ENCODE results near the gene MCM6.
A peak's percentile ranks its signal among the peaks of the same experiment; 100 is the strongest.

Gene MCM6

GRCh38 chr2:135863233-135863632 lies 13.0 kb downstream of the MCM6 start:
- DNase-seq (ENCODE audit: low spot score), result no peak

- DNase-seq (ENCODE audit: low spot score), result no peak
Observed at GRCh38 chr2:135862718-135863117, 13.5 kb downstream of the MCM6 start.

DNA sequence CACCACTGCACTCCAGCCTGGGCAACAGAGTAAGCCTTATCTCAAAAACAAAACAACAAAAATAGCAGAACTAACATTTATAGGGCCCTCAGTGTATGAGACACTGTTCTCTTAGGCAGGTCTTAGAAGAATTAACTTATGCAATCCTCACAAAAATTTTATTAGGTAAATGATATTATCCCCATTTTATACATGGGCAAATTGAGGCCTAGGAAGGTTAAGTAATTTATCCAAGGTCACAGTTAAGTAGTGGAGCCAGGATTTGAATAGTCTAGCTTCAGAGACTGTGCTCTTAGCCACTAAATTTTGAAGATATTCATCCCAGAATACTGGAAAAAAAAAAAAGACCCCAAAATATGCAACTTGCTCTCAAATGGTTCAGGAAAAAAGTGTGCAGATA lies 22.8 kb downstream of the MCM6 start:
- no peak for DNase-seq (ENCODE audit: low spot score)

DNA sequence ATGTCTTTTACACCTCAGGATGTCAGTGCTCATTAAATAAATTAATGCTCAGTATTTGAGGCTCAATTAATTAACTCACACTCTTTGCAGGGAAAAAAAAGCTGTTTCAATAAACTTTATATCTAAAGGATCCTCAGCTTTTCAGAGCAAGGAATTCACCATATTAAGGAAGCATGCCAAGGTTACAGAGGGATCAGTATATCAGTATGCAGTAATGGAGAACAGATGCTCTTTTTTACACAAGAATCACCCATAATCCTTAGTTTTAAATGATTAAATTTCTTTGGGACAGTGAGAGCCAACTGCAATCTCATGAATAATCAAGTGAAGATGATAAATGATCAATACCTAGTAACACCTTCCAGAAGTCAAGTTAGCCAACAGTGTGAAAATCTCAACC lies 24.4 kb downstream of the MCM6 start:
- DNase-seq (ENCODE audit: low spot score), result no peak

DNA sequence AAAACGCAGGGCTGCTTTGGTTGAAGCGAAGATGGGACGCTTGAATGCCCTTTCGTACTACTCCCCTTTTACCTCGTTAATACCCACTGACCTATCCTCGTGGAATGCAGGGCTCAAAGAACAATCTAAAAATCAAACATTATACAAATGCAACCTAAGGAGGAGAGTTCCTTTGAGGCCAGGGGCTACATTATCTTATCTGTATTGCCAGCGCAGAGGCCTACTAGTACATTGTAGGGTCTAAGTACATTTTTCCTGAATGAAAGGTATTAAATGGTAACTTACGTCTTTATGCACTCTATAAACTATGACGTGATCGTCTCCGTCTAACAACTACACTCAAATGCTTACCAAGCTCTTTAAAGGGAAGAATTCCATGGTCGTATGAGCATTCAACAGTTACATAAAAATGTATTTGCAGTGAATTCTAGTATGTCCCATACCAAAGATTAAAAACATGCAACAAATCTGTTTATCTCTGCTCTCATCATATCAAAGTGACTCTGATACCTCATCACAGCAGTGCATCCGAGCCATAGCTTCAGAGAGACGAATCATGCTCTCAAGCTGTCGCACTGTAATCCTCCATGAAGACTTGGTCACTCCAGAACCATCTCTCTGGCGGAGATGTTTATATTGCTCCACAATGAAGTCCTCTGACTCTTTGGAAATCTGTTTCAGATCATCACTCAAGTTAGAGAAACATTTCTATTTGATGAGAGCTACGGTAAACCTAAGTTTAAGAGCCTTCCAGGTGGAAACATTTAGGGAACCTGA lies 25.2 kb downstream of the MCM6 start:
- no peak for DNase-seq (ENCODE audit: low spot score)

GRCh38 chr2:135849087-135849486 lies 27.2 kb downstream of the MCM6 start:
- no peak for DNase-seq (ENCODE audit: low spot score)

GRCh38 chr2:135845997-135846396 lies 30.2 kb downstream of the MCM6 start:
- DNase-seq (ENCODE audit: low spot score), result no peak

DNA sequence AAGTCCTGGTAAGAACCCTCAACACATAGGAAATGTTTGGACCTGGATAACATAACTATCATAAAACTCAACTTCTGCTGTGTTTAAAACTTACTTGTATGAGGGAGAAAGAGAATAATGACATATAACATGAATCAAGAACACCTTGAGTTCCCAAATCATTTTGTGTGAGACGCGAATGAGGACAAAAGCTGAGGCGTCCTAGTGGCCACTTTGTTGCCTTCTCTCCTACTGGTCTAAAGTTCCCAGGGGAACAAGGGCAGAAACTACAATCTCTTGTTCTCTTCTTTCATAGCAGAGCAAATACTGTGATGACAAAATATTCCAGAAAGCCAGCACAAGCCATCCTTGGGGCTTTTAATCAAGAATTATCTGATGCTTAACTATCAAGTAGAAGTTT lies 31.0 kb downstream of the MCM6 start:
- DNase-seq (ENCODE audit: low spot score), result no peak

DNA sequence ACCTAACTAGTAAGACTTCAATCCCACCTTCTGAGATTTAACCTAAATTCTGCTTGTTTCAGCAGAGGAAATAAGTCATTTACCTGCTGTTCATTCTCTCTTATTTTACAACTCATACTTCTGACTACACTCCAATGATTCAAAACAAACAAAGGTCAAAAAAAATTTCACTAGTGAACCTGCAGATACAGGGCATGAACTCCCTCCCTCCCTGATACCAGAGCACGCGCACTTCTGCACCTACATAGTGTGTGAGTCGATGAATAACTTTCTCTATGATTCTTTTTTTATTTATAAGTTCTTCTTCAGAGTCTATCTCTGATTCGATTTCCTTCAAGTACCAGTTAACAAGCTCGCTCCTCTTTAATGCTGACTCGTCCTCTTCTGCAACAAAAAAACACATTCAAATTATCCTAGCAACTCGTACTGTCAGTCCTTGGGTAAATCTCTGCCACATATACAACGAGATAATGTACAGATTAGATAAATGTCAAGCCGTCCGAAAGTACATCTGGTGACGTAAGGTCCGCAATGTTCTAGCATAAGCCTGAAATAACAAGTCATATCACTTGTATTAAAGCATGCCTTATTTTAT lies 31.8 kb downstream of the MCM6 start:
- no peak for DNase-seq (ENCODE audit: low spot score)

- no peak for DNase-seq (ENCODE audit: low spot score)
Observed at GRCh38 chr2:135843671-135844070, 32.6 kb downstream of the MCM6 start.

DNA sequence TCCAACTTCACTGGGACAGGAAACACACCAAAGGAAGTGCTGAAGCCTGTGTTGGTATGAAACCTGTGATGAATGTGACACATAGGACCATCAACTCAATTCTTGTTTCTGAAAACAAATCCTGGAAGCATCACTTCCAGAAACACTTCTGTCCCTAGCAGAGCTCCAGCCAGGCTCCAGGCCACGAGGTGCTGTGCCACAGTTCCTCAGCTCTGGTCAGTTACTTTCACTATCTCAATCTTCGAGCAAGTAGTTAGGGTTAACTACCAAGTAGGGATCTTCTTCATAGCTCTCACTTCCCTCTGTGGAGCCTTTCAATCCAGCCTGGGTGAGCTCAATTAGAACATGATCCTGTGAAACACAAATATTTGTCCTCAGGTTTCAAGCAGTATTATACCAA lies 35.6 kb downstream of the MCM6 start:
- DNase-seq (ENCODE audit: low spot score), result peak; percentile 5

- no peak for DNase-seq (ENCODE audit: low spot score)
Observed at GRCh38 chr2:135839713-135840112, 36.5 kb downstream of the MCM6 start.

DNA sequence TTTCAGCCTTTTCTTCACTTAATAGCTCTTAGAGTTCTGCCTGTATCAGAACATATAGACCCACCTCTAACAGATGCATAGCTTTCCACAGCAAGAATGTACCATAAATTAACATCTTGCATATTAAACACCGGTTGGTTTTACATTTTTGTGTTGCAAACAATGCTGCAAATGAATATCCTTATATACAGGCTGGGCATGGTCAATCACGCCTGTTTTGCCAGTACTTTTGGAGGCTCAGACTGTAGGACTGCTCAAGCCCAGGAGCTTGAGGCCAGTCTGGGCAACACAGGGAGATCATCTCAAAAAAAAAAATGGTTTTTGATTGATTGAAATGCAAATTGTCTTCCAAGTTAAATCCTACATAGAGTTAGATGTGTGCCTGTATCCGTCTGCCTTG lies 37.7 kb downstream of the MCM6 start:
- DNase-seq (ENCODE audit: low spot score), result no peak

GRCh38 chr2:135836596-135837270 lies 39.5 kb downstream of the MCM6 start, which contains the start of gene LCT:
Gene LCT (minus strand): TSS chr2:135837184. CDS start chr2:135837169, 15 bp downstream.
- no peak for DNase-seq (ENCODE audit: low spot score)

DNA sequence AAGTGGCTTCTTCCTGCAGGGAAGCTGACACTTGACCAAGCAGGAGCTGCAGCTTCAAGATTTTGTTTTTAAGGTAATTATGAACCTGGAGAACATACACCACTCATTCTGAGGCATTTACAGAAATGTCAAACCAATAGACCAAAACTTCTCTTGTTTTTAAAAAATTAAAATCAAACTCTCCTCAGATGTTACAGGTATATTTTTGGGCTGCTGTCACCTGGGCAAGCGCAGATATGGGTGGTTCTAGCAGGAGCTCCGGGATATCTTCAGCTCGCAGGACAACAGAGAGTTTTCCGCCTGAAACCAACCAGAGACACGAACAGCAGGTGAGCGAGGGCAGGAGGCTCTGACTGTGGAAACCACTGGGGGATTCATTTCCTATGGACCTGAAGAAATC lies 43.4 kb downstream of the MCM6 start:
- no peak for DNase-seq (ENCODE audit: low spot score)

GRCh38 chr2:135831180-135831812 lies 44.9 kb downstream of the MCM6 start:
- DNase-seq (ENCODE audit: low spot score), result no peak

DNA sequence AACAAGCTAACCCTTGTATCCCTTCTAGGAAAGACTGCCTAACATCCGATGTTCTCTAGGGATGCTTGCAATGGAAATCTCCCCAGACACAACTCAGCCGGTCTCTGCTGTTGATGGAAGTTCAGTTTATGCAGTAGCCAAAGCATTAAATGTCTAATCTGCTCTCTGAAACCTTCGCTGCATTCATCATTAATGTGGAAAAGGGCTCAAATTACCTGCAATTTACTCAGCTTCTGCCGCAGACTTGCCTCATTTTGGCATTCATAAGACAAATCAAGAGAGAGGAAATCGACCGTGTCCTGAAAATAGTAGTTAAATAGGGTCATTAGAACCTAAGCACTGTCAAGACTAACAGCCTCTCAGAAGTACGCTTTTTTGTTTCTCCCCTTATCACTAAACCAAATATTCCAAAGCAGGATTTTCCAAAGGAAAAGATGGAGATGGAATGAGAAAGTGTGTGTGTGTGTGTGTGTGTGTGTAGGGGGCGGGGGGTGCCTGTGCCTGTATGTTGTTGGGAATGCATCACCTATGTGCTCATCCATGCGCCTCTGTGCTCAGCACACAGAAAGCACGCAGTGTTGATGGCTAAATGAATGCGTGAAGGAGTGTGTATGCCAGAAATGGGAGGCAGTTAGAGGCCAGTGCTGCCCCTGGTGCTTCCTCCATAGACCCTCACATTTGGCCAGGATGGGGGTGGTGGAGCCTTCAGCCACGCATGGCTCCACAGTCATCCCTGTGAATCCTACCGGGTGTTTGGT lies 46.7 kb downstream of the MCM6 start:
- no peak for DNase-seq (ENCODE audit: low spot score)

GRCh38 chr2:135826544-135826943 lies 49.7 kb downstream of the MCM6 start:
- no peak for DNase-seq (ENCODE audit: low spot score)

- DNase-seq (ENCODE audit: low spot score), result no peak
Observed at GRCh38 chr2:135825550-135826176, 50.6 kb downstream of the MCM6 start.

GRCh38 chr2:135825131-135825530 lies 51.1 kb downstream of the MCM6 start:
- no peak for DNase-seq (ENCODE audit: low spot score)

DNA sequence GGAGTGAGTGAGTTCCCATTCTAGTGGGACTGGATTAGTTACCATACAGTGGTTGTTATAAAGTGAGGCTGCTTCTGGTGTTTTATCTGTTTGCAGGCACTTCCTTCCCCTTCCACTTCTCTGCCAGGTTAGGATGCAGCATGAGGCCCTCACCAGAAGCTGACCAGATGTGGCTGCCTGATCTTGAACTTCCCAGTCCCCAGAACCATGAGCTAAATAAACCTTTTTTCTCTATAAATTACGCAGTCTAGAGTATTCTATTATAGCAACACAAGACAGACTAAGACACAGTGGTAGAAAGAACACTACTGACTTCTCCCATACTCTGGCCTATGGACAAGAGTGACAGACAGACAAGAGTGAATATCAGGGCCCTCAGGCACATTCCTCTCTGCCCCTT lies 53.4 kb downstream of the MCM6 start:
- DNase-seq (ENCODE audit: low spot score), result no peak

DNA sequence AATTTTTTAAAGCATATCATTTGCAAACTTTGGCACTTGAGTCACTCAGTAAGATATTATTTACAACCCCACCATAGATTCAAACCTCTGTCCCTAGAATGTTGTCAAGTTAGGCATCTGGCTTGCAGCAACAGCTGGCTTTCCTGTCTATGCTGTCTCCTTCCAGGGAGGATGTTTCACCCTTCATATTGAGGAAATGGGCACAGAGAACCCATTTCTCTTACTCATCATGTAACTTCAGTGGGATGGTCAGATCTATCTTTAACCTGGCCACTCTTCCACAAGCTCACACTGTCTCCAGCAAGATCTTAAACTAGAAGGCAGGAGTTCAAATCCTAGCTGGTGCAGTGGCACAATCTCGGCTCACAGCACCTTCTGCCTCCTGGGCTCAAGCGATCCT lies 55.1 kb downstream of the MCM6 start:
- no peak for DNase-seq (ENCODE audit: low spot score)
